HepG2 (cell line): ENCODE results near the gene HSPA1A. TPM values are rescaled to one million over a fixed set of nuclear protein-coding genes. Genes with fewer than 3 reads are reported as not detected.

ENCODE experiments used
- CHD2 ChIP-seq: IDR thresholded peaks from 2 replicates; pipeline ENCODE4 v1.6.1; 2011; ENCODE audit warnings: low read depth, low read length, improper control_type of control experiment
- GATAD1 ChIP-seq: IDR thresholded peaks from 2 replicates; pipeline ENCODE4 v1.6.1; 2016; ENCODE audit warnings: missing genetic modification reagents, missing compliant biosample characterization
- MAF1 ChIP-seq: sonication (generic); formaldehyde crosslinking; IDR thresholded peaks from 2 replicates; pipeline ENCODE4 v1.5.0; 2020; ENCODE audit warnings: missing genetic modification reagents, borderline replicate concordance
- MBNL3 ChIP-seq: fragments of 250-450 bp; sonication (Bioruptor Pico); conservative IDR thresholded peaks from 2 replicates; pipeline ENCODE4 v1.8.0; 2022; ENCODE audit warnings: mild to moderate bottlenecking, inconsistent platforms
- MED1 ChIP-seq: sonication (generic); formaldehyde crosslinking; IDR thresholded peaks from 2 replicates; pipeline ENCODE4 v1.4.0; 2020; ENCODE audit warnings: missing genetic modification reagents
- MTA1 ChIP-seq: sonication (generic); formaldehyde crosslinking; IDR thresholded peaks from 2 replicates; pipeline ENCODE4 v1.4.0; 2020; ENCODE audit warnings: missing genetic modification reagents, mild to moderate bottlenecking, borderline replicate concordance
- NBN ChIP-seq: fragments of 450-650 bp; conservative IDR thresholded peaks from 2 replicates; pipeline ENCODE4 v1.6.1; 2017
- NCOR1 ChIP-seq: fragments of 200-600 bp; sonication (generic); IDR thresholded peaks from 2 replicates; pipeline ENCODE4 v1.7.0; 2017; ENCODE audit warnings: antibody characterized with exemption, low read length, borderline replicate concordance
- PHF21A ChIP-seq: sonication (generic); formaldehyde crosslinking; IDR thresholded peaks from 2 replicates; pipeline ENCODE4 v1.5.0; 2020; ENCODE audit warnings: mild to moderate bottlenecking, missing genetic modification reagents
- PREB ChIP-seq: sonication (generic); formaldehyde crosslinking; IDR thresholded peaks from 2 replicates; pipeline ENCODE4 v1.4.0; 2020; ENCODE audit warnings: missing genetic modification reagents
- PRPF4 ChIP-seq: fragments of 200-400 bp; formaldehyde crosslinking; IDR thresholded peaks from 2 replicates; pipeline ENCODE4 v1.6.1; 2016; ENCODE audit warnings: low read length, low read depth; ENCODE audit not compliant: poor library complexity, severe bottlenecking
- RAD21 ChIP-seq: fragments of 450-650 bp; formaldehyde crosslinking; IDR thresholded peaks from 2 replicates; pipeline ENCODE4 v1.5.0; 2020; ENCODE audit warnings: mild to moderate bottlenecking
- SKI ChIP-seq: fragments of 450-650 bp; IDR thresholded peaks from one replicate; pipeline ENCODE4 v1.6.1; 2018; ENCODE audit warnings: mild to moderate bottlenecking; ENCODE audit not compliant: partially characterized antibody
- SP5 ChIP-seq: IDR thresholded peaks from 2 replicates; pipeline ENCODE4 v1.6.1; 2016; ENCODE audit warnings: low read depth, borderline replicate concordance
- ZBTB44 ChIP-seq: sonication (generic); formaldehyde crosslinking; IDR thresholded peaks from 2 replicates; pipeline ENCODE4 v1.4.0; 2020; ENCODE audit warnings: missing genetic modification reagents
- ZFP36 ChIP-seq: fragments of 150-350 bp; IDR thresholded peaks from 2 replicates; pipeline ENCODE4 v1.6.1; 2018; ENCODE audit warnings: borderline replicate concordance, low read length, low read depth; ENCODE audit not compliant: partially characterized antibody
- ZFP36L2 ChIP-seq: sonication (generic); formaldehyde crosslinking; IDR thresholded peaks from 2 replicates; pipeline ENCODE4 v1.4.0; 2020; ENCODE audit warnings: missing genetic modification reagents
- ZFY ChIP-seq: sonication (generic); formaldehyde crosslinking; IDR thresholded peaks from 2 replicates; pipeline ENCODE4 v1.4.0; 2020; ENCODE audit warnings: missing genetic modification reagents
- ZNF331 ChIP-seq: sonication (generic); formaldehyde crosslinking; IDR thresholded peaks from 2 replicates; pipeline ENCODE4 v1.4.0; 2020; ENCODE audit warnings: missing genetic modification reagents
- ZNF33A ChIP-seq: sonication (generic); formaldehyde crosslinking; IDR thresholded peaks from 2 replicates; pipeline ENCODE4 v1.5.1; 2020; ENCODE audit warnings: missing genetic modification reagents, mild to moderate bottlenecking, moderate library complexity, borderline replicate concordance
- ZNF430 ChIP-seq: sonication (generic); formaldehyde crosslinking; IDR thresholded peaks from 2 replicates; pipeline ENCODE4 v1.9.0; 2021; ENCODE audit warnings: mild to moderate bottlenecking, missing genetic modification reagents
- ZNF496 ChIP-seq: sonication (generic); formaldehyde crosslinking; IDR thresholded peaks from 2 replicates; pipeline ENCODE4 v1.8.1; 2023; ENCODE audit warnings: mild to moderate bottlenecking, moderate library complexity, missing genetic modification reagents; ENCODE audit not compliant: insufficient replicate concordance
- ZNF558 ChIP-seq: sonication (generic); formaldehyde crosslinking; IDR thresholded peaks from 2 replicates; pipeline ENCODE4 v1.9.0; 2022; ENCODE audit warnings: mild to moderate bottlenecking, missing genetic modification reagents, borderline replicate concordance
- ZNF672 ChIP-seq: sonication (generic); formaldehyde crosslinking; IDR thresholded peaks from 2 replicates; pipeline ENCODE4 v1.8.1; 2022; ENCODE audit warnings: missing genetic modification reagents
- ZNF746 ChIP-seq: sonication (generic); formaldehyde crosslinking; IDR thresholded peaks from 2 replicates; pipeline ENCODE4 v1.8.0; 2022; ENCODE audit warnings: mild to moderate bottlenecking, missing genetic modification reagents
- ZNF781 ChIP-seq: sonication (generic); formaldehyde crosslinking; IDR thresholded peaks from 2 replicates; pipeline ENCODE4 v1.5.1; 2020; ENCODE audit warnings: borderline replicate concordance, mild to moderate bottlenecking, missing genetic modification reagents; ENCODE audit errors: not compliant biosample characterization
- ZNF792 ChIP-seq: IDR thresholded peaks from 2 replicates; pipeline ENCODE4 v1.6.1; 2016
- polyA plus RNA-seq, 8 experiments: library from polyadenylated mRNA; depleted of rRNA in 3 of 8; stranded (reverse) in 7 of 8; unstranded in 1 of 8; fragments of >200 nt; fragmentation: Illumina TruSeq in 4 of 8; extraction: Trizol in 4 of 8; gene quantifications; 2 replicates each; pipeline versions ENCODE4 v1.2.1 to v1.2.3, GENCODE V29; 2011 to 2016; ENCODE audit warnings: low read depth in 4 of 8, missing spikeins in 1 of 8, mixed read lengths in 1 of 8; ENCODE audit not compliant: insufficient read depth in 1 of 8
- total RNA-seq, 5 experiments: library from RNA; depleted of rRNA; stranded (reverse); fragments of >200 nt; fragmentation: Illumina TruSeq; extraction: Trizol; gene quantifications; 2 replicates each; pipeline ENCODE4 v1.2.3, GENCODE V29; 2016; ENCODE audit warnings: low read depth in 1 of 5
- TF ChIP-seq, protein P1 (sequence below): IDR thresholded peaks from 2 replicates; pipeline ENCODE4 v1.6.1; 2018; ENCODE audit warnings: missing genetic modification reagents, mild to moderate bottlenecking, missing compliant biosample characterization

HSPA1A gene
- total and polyA plus RNA-seq, 2 of the 13 experiments (the other 11 are each of a cell fraction or from before 2014, with no cell fraction given) = 44.5 to 85.0 TPM

GRCh38 chr6:31776989-31777666, 38.2 kb upstream of the HSPA1A start, which contains the start of gene VWA7 (continued):
- TF ChIP-seq ZBTB44 (CRISPR knock-in tag) = no peak
- TF ChIP-seq, protein P1, sequence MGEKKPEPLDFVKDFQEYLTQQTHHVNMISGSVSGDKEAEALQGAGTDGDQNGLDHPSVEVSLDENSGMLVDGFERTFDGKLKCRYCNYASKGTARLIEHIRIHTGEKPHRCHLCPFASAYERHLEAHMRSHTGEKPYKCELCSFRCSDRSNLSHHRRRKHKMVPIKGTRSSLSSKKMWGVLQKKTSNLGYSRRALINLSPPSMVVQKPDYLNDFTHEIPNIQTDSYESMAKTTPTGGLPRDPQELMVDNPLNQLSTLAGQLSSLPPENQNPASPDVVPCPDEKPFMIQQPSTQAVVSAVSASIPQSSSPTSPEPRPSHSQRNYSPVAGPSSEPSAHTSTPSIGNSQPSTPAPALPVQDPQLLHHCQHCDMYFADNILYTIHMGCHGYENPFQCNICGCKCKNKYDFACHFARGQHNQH = peak; percentile 81; the same call in 1 of the 2 replicates
- TF ChIP-seq RAD21 (CRISPR knock-in tag) = no peak
- TF ChIP-seq ZNF496 = no peak
- 0 out of 2 replicates have a peak, but pooled peaks have one; percentile 52 for TF ChIP-seq ZNF792 (CRISPR knock-in tag)
- TF ChIP-seq NCOR1 = no peak
- peak; percentile 41; the same call in 1 of the 2 replicates for TF ChIP-seq ZNF746 (CRISPR knock-in tag)
- TF ChIP-seq ZFP36 = no peak
- no peak for TF ChIP-seq ZNF558 (CRISPR knock-in tag)
- peak; percentile 48; the same call in 1 of the 2 replicates for TF ChIP-seq MED1 (CRISPR knock-in tag)
- peak; percentile 65 for TF ChIP-seq ZFY (CRISPR knock-in tag)
- TF ChIP-seq SP5 (CRISPR knock-in tag) = peak; percentile 75; the same call in 1 of the 2 replicates
- 0 out of 2 replicates have a peak, but pooled peaks have one; percentile 72 for TF ChIP-seq ZNF430 (CRISPR knock-in tag)
- TF ChIP-seq PHF21A = peak; percentile 93
- TF ChIP-seq MAF1 = no peak
- TF ChIP-seq CHD2 = 0 out of 2 replicates have a peak, but pooled peaks have one; percentile 11
- no peak for TF ChIP-seq ZNF781 (CRISPR knock-in tag)
- TF ChIP-seq ZNF331 = peak; percentile 93
- TF ChIP-seq NBN = no peak
- no peak for TF ChIP-seq ZNF33A
- TF ChIP-seq PRPF4 = no peak
- TF ChIP-seq PREB = no peak
- no peak for TF ChIP-seq SKI
- no peak for TF ChIP-seq ZFP36L2 (CRISPR knock-in tag)
- no peak; the same call in 1 of the 2 replicates for TF ChIP-seq MTA1
- TF ChIP-seq MBNL3 (CRISPR knock-in tag) = no peak
- TF ChIP-seq GATAD1 (CRISPR knock-in tag) = peak; percentile 64; the same call in 1 of the 2 replicates
- no peak for TF ChIP-seq ZNF672 (CRISPR knock-in tag)
